ENCODE data around the gene MINPP1.

DNA sequence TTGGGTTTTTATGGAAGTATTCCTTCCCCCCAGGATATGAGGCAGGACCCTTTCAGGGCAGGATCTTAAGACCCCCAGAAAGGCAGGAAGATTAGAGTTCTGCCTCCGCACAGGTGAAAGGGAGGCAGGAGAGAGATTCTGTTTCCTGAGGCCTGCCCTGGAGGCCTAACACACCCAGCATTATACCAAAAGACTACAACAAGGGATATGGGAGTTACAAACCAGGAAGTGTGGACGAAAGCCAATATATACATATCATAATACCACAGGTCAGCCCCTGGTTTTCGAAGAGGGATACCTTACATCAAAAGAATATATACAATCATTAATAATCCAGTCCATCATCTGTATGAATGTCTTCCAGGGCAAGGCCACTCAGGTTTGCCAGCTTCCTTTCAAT, 14.2 kb downstream of the MINPP1 start:
- TF ChIP-seq, protein P1, sequence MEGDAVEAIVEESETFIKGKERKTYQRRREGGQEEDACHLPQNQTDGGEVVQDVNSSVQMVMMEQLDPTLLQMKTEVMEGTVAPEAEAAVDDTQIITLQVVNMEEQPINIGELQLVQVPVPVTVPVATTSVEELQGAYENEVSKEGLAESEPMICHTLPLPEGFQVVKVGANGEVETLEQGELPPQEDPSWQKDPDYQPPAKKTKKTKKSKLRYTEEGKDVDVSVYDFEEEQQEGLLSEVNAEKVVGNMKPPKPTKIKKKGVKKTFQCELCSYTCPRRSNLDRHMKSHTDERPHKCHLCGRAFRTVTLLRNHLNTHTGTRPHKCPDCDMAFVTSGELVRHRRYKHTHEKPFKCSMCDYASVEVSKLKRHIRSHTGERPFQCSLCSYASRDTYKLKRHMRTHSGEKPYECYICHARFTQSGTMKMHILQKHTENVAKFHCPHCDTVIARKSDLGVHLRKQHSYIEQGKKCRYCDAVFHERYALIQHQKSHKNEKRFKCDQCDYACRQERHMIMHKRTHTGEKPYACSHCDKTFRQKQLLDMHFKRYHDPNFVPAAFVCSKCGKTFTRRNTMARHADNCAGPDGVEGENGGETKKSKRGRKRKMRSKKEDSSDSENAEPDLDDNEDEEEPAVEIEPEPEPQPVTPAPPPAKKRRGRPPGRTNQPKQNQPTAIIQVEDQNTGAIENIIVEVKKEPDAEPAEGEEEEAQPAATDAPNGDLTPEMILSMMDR (IDR thresholded peaks at IDR 0.05; ENCODE audit: low read length), result no peak
- no peak for TF ChIP-seq EZH2 (optimal IDR thresholded peaks at IDR 0.05; ENCODE audit: low read depth, low read length)

Measured in MM.1S (cell line).